NOMO-1 (cell line): ENCODE measurements around the gene KRT86.
"Not testable (repeated sequence)": the region's sequence is repeated elsewhere in the genome, so short reads cannot be mapped to it uniquely, and the experiment has no call there.

Experiments
- DNase-seq, 2 experiments: peaks; one replicate each; lab custom pipeline; 2025; ENCODE audit not compliant: unreplicated experiment in 2 of 2; lab: John Stamatoyannopoulos, UW

KRT86 gene

GRCh38 chr12:52238916-52239646 is 35.4 kb upstream of the KRT86 start:
- DNase-seq: no peak

- DNase-seq: no peak
These were observed 34.7 kb upstream of the KRT86 start for GRCh38 chr12:52239767-52240166.

- not testable (repeated sequence) for DNase-seq
These were observed 34.2 kb upstream of the KRT86 start for GRCh38 chr12:52240247-52240646.

GRCh38 chr12:52241205-52241842 is 33.1 kb upstream of the KRT86 start:
- no peak for DNase-seq

- no peak for DNase-seq
These were observed 31.8 kb upstream of the KRT86 start for GRCh38 chr12:52242442-52243258.

- DNase-seq: no peak
These were observed 31.1 kb upstream of the KRT86 start for GRCh38 chr12:52243259-52243855.

GRCh38 chr12:52243856-52244614 is 30.4 kb upstream of the KRT86 start:
- peak; percentile 50 to 54 for DNase-seq

- no peak for DNase-seq
These were observed 29.8 kb upstream of the KRT86 start for GRCh38 chr12:52244615-52244994.

- no peak for DNase-seq
These were observed 29.0 kb upstream of the KRT86 start for GRCh38 chr12:52245259-52245961.

GRCh38 chr12:52245962-52246569 is 28.4 kb upstream of the KRT86 start:
- no peak for DNase-seq

GRCh38 chr12:52246720-52247621 is 27.5 kb upstream of the KRT86 start:
- no peak for DNase-seq

GRCh38 chr12:52247622-52248540 is 26.6 kb upstream of the KRT86 start:
- DNase-seq: no peak

GRCh38 chr12:52248541-52249461 is 25.6 kb upstream of the KRT86 start:
- no peak for DNase-seq

- no peak for DNase-seq
These were observed 24.9 kb upstream of the KRT86 start for GRCh38 chr12:52249511-52250047.

GRCh38 chr12:52250048-52250990 is 24.1 kb upstream of the KRT86 start:
- no peak for DNase-seq
